WTC11 (cell line): ENCODE results near the gene HOXA9. TPM values are rescaled to one million over a fixed set of nuclear protein-coding genes. Genes with fewer than 3 reads are reported as not detected.
A peak's percentile ranks its signal among the peaks of the same experiment; 100 is the strongest.

Experiments used
- ATF1 ChIP-seq: sonication (generic); formaldehyde crosslinking; IDR thresholded peaks from 2 replicates; pipeline ENCODE4 v1.8.1; 2023; ENCODE audit warnings: mild to moderate bottlenecking, moderate library complexity, missing genetic modification reagents
- CBFB ChIP-seq: sonication (generic); formaldehyde crosslinking; IDR thresholded peaks from 2 replicates; pipeline ENCODE4 v1.8.1; 2022; ENCODE audit warnings: mild to moderate bottlenecking, low read depth, missing genetic modification reagents
- FOXK1 ChIP-seq: sonication (generic); formaldehyde crosslinking; IDR thresholded peaks from 2 replicates; pipeline ENCODE4 v1.8.0; 2022; ENCODE audit warnings: mild to moderate bottlenecking, moderate library complexity, missing genetic modification reagents
- IRF2 ChIP-seq: sonication (generic); formaldehyde crosslinking; IDR thresholded peaks from 2 replicates; pipeline ENCODE4 v1.8.0; 2022; ENCODE audit warnings: low read depth, missing genetic modification reagents, borderline replicate concordance
- MXD4 ChIP-seq: fragments of 250-450 bp; sonication (Bioruptor Pico); IDR thresholded peaks from 2 replicates; pipeline ENCODE4 v1.8.0; 2021; ENCODE audit warnings: mild to moderate bottlenecking, moderate library complexity, borderline replicate concordance
- MYBL2 ChIP-seq: sonication (generic); formaldehyde crosslinking; IDR thresholded peaks from 2 replicates; pipeline ENCODE4 v1.8.1; 2023; ENCODE audit warnings: mild to moderate bottlenecking, moderate library complexity, missing genetic modification reagents
- NFATC4 ChIP-seq: fragments of 250-450 bp; sonication (Bioruptor Pico); IDR thresholded peaks from 2 replicates; pipeline ENCODE4 v1.9.0; 2021; ENCODE audit warnings: mild to moderate bottlenecking
- NFE2L1 ChIP-seq: sonication (generic); formaldehyde crosslinking; IDR thresholded peaks from 2 replicates; pipeline ENCODE4 v1.8.1; 2023; ENCODE audit warnings: missing genetic modification reagents
- NR2C2 ChIP-seq: sonication (generic); formaldehyde crosslinking; IDR thresholded peaks from 2 replicates; pipeline ENCODE4 v1.8.0; 2022; ENCODE audit warnings: mild to moderate bottlenecking, missing genetic modification reagents
- PRRX2 ChIP-seq: fragments of 250-450 bp; sonication (Bioruptor Pico); IDR thresholded peaks from 2 replicates; pipeline ENCODE4 v1.8.0; 2021; ENCODE audit warnings: mild to moderate bottlenecking
- SMAD3 ChIP-seq: sonication (generic); formaldehyde crosslinking; IDR thresholded peaks from 2 replicates; pipeline ENCODE4 v1.8.0; 2022; ENCODE audit warnings: missing genetic modification reagents, mild to moderate bottlenecking, borderline replicate concordance
- SMAD4 ChIP-seq: sonication (generic); formaldehyde crosslinking; IDR thresholded peaks from 2 replicates; pipeline ENCODE4 v1.8.0; 2022; ENCODE audit warnings: mild to moderate bottlenecking, missing genetic modification reagents
- TCF7 ChIP-seq: sonication (generic); formaldehyde crosslinking; IDR thresholded peaks from 2 replicates; pipeline ENCODE4 v1.8.0; 2022; ENCODE audit warnings: mild to moderate bottlenecking, low read depth, missing genetic modification reagents, moderate library complexity
- ZNF138 ChIP-seq: sonication (generic); formaldehyde crosslinking; conservative IDR thresholded peaks from 2 replicates; pipeline ENCODE4 v1.8.1; 2022; ENCODE audit warnings: mild to moderate bottlenecking, moderate library complexity, missing genetic modification reagents
- ZNF219 ChIP-seq: sonication (generic); formaldehyde crosslinking; IDR thresholded peaks from 2 replicates; pipeline ENCODE4 v1.8.0; 2023; ENCODE audit warnings: missing genetic modification reagents, mild to moderate bottlenecking, borderline replicate concordance
- ZNF317 ChIP-seq: sonication (generic); formaldehyde crosslinking; IDR thresholded peaks from 2 replicates; pipeline ENCODE4 v1.8.1; 2023; ENCODE audit warnings: low read depth, mild to moderate bottlenecking, moderate library complexity, missing genetic modification reagents, borderline replicate concordance
- total RNA-seq: library from RNA; stranded (reverse); gene quantifications from 3 replicates; pipeline ENCODE4 v1.2.3, GENCODE V29; 2021
- TF ChIP-seq, protein P1 (sequence below): sonication (generic); formaldehyde crosslinking; conservative IDR thresholded peaks from 2 replicates; pipeline ENCODE4 v1.8.1; 2023; ENCODE audit warnings: mild to moderate bottlenecking, low read depth, missing genetic modification reagents, moderate library complexity
- TF ChIP-seq, protein P2 (sequence below): sonication (generic); formaldehyde crosslinking; IDR thresholded peaks from 2 replicates; pipeline ENCODE4 v1.8.1; 2023; ENCODE audit warnings: mild to moderate bottlenecking, moderate library complexity, missing genetic modification reagents
- TF ChIP-seq, protein P3 (sequence below): fragments of 250-450 bp; sonication (Bioruptor Pico); conservative IDR thresholded peaks from 2 replicates; pipeline ENCODE4 v1.9.0; 2021; ENCODE audit warnings: mild to moderate bottlenecking
- TF ChIP-seq, protein P4 (sequence below): sonication (generic); formaldehyde crosslinking; IDR thresholded peaks from 2 replicates; pipeline ENCODE4 v1.8.1; 2023; ENCODE audit warnings: mild to moderate bottlenecking, missing genetic modification reagents, moderate library complexity
- TF ChIP-seq, protein P5 (sequence below): sonication (generic); formaldehyde crosslinking; IDR thresholded peaks from 2 replicates; pipeline ENCODE4 v1.8.0; 2022; ENCODE audit warnings: mild to moderate bottlenecking, missing genetic modification reagents
- TF ChIP-seq, protein P6 (sequence below): sonication (generic); formaldehyde crosslinking; IDR thresholded peaks from 2 replicates; pipeline ENCODE4 v1.8.1; 2023; ENCODE audit warnings: mild to moderate bottlenecking, missing genetic modification reagents, borderline replicate concordance
- TF ChIP-seq, protein P7 (sequence below): fragments of 200-600 bp; IDR thresholded peaks from 2 replicates; pipeline ENCODE4 v1.8.0; 2022; ENCODE audit warnings: antibody characterized with exemption

Gene HOXA9
- total RNA-seq, 1 experiment from 2014 or later = not detected

DNA sequence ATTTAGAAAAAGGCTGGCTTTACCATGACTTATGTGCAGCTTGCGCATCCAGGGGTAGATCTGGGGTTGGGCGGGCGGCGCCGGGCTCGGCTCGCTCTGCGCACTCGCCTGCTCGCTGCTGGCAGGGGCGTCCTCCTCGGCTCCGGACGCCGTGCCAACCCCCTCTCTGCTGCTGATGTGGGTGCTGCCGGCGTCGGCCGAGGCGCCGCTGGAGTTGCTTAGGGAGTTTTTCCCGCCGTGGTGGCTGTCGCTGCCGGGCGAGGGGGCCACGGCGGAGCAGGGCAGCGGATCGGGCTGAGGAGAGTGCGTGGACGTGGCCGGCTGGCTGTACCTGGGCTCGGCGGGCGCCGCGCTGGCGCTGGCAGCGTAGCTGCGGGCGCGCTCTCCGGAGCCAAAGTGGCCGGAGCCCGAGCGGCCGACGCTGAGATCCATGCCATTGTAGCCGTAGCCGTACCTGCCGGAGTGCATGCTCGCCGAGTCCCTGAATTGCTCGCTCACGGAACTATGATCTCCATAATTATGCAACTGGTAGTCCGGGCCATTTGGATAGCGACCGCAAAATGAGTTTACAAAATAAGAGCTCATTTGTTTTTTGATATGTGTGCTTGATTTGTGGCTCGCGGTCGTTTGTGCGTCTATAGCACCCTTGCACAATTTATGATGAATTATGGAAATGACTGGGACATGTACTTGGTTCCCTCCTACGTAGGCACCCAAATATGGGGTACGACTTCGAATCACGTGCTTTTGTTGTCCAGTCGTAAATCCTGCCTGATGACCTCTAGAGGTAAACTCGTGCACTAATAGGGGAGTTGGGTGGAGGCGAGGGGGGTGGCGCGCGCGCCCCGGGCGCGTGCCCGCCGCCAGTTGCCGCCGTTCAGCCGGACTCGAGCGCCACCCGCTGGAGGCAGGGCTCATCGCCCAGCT, 22.1 kb downstream of the HOXA9 start, which contains the start of gene HOXA5 (continued):
- TF ChIP-seq, protein P1, sequence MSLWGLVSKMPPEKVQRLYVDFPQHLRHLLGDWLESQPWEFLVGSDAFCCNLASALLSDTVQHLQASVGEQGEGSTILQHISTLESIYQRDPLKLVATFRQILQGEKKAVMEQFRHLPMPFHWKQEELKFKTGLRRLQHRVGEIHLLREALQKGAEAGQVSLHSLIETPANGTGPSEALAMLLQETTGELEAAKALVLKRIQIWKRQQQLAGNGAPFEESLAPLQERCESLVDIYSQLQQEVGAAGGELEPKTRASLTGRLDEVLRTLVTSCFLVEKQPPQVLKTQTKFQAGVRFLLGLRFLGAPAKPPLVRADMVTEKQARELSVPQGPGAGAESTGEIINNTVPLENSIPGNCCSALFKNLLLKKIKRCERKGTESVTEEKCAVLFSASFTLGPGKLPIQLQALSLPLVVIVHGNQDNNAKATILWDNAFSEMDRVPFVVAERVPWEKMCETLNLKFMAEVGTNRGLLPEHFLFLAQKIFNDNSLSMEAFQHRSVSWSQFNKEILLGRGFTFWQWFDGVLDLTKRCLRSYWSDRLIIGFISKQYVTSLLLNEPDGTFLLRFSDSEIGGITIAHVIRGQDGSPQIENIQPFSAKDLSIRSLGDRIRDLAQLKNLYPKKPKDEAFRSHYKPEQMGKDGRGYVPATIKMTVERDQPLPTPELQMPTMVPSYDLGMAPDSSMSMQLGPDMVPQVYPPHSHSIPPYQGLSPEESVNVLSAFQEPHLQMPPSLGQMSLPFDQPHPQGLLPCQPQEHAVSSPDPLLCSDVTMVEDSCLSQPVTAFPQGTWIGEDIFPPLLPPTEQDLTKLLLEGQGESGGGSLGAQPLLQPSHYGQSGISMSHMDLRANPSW = no peak
- no peak for TF ChIP-seq ZNF219 (CRISPR knock-in tag)
- no peak for TF ChIP-seq MXD4
- no peak for TF ChIP-seq MYBL2 (CRISPR knock-in tag)
- TF ChIP-seq, protein P2, sequence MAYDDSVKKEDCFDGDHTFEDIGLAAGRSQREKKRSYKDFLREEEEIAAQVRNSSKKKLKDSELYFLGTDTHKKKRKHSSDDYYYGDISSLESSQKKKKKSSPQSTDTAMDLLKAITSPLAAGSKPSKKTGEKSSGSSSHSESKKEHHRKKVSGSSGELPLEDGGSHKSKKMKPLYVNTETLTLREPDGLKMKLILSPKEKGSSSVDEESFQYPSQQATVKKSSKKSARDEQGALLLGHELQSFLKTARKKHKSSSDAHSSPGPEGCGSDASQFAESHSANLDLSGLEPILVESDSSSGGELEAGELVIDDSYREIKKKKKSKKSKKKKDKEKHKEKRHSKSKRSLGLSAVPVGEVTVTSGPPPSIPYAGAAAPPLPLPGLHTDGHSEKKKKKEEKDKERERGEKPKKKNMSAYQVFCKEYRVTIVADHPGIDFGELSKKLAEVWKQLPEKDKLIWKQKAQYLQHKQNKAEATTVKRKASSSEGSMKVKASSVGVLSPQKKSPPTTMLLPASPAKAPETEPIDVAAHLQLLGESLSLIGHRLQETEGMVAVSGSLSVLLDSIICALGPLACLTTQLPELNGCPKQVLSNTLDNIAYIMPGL (CRISPR knock-in tag) = peak; percentile 12; the same call in 1 of the 2 replicates
- TF ChIP-seq TCF7 = no peak
- no peak for TF ChIP-seq ZNF138 (CRISPR knock-in tag)
- no peak for TF ChIP-seq IRF2 (CRISPR knock-in tag)
- no peak for TF ChIP-seq CBFB (CRISPR knock-in tag)
- TF ChIP-seq ZNF317 = no peak
- no peak for TF ChIP-seq NFATC4 (CRISPR knock-in tag)
- TF ChIP-seq, protein P3, sequence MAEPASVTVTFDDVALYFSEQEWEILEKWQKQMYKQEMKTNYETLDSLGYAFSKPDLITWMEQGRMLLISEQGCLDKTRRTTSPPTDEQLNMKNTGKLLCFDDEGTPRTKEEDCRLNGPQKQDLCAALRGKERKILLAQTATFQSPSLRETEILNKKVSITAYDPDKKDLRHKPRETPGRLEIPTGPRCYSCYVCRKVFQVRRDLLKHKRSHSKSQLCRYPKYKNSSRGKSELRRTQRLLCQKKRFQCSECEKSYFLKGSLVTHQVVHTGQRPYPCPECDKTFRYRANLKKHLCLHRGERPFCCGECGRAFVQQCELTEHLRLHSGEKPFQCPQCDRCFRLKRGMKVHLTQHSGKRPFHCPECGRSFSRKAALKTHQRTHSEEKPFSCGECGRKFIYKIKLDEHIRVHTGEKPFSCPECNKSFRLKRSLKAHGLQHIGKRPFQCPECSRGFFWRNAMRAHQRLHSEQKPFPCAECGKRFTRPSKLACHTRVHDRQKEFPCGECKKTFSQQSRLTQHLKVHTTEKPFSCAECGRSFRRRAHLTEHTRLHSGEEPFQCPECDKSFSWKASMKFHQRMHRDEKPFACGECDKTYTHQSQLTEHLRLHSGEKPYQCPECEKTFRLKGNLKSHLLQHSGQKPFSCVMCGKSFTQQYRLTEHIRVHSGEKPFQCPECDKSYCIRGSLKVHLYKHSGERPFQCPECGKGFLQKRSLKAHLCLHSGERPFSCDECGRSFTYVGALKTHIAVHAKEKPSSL (CRISPR knock-in tag) = no peak
- TF ChIP-seq, protein P4, sequence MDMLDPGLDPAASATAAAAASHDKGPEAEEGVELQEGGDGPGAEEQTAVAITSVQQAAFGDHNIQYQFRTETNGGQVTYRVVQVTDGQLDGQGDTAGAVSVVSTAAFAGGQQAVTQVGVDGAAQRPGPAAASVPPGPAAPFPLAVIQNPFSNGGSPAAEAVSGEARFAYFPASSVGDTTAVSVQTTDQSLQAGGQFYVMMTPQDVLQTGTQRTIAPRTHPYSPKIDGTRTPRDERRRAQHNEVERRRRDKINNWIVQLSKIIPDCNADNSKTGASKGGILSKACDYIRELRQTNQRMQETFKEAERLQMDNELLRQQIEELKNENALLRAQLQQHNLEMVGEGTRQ (CRISPR knock-in tag) = peak; percentile 85
- TF ChIP-seq SMAD4 (CRISPR knock-in tag) = no peak
- TF ChIP-seq, protein P5, sequence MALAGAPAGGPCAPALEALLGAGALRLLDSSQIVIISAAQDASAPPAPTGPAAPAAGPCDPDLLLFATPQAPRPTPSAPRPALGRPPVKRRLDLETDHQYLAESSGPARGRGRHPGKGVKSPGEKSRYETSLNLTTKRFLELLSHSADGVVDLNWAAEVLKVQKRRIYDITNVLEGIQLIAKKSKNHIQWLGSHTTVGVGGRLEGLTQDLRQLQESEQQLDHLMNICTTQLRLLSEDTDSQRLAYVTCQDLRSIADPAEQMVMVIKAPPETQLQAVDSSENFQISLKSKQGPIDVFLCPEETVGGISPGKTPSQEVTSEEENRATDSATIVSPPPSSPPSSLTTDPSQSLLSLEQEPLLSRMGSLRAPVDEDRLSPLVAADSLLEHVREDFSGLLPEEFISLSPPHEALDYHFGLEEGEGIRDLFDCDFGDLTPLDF (CRISPR knock-in tag) = no peak
- TF ChIP-seq PRRX2 (CRISPR knock-in tag) = 0 out of 2 replicates have a peak, but pooled peaks have one; percentile 32
- TF ChIP-seq, protein P6, sequence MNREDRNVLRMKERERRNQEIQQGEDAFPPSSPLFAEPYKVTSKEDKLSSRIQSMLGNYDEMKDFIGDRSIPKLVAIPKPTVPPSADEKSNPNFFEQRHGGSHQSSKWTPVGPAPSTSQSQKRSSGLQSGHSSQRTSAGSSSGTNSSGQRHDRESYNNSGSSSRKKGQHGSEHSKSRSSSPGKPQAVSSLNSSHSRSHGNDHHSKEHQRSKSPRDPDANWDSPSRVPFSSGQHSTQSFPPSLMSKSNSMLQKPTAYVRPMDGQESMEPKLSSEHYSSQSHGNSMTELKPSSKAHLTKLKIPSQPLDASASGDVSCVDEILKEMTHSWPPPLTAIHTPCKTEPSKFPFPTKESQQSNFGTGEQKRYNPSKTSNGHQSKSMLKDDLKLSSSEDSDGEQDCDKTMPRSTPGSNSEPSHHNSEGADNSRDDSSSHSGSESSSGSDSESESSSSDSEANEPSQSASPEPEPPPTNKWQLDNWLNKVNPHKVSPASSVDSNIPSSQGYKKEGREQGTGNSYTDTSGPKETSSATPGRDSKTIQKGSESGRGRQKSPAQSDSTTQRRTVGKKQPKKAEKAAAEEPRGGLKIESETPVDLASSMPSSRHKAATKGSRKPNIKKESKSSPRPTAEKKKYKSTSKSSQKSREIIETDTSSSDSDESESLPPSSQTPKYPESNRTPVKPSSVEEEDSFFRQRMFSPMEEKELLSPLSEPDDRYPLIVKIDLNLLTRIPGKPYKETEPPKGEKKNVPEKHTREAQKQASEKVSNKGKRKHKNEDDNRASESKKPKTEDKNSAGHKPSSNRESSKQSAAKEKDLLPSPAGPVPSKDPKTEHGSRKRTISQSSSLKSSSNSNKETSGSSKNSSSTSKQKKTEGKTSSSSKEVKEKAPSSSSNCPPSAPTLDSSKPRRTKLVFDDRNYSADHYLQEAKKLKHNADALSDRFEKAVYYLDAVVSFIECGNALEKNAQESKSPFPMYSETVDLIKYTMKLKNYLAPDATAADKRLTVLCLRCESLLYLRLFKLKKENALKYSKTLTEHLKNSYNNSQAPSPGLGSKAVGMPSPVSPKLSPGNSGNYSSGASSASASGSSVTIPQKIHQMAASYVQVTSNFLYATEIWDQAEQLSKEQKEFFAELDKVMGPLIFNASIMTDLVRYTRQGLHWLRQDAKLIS (CRISPR knock-in tag) = no peak
- no peak for TF ChIP-seq NR2C2 (CRISPR knock-in tag)
- TF ChIP-seq SMAD3 (CRISPR knock-in tag) = no peak
- TF ChIP-seq, protein P7, sequence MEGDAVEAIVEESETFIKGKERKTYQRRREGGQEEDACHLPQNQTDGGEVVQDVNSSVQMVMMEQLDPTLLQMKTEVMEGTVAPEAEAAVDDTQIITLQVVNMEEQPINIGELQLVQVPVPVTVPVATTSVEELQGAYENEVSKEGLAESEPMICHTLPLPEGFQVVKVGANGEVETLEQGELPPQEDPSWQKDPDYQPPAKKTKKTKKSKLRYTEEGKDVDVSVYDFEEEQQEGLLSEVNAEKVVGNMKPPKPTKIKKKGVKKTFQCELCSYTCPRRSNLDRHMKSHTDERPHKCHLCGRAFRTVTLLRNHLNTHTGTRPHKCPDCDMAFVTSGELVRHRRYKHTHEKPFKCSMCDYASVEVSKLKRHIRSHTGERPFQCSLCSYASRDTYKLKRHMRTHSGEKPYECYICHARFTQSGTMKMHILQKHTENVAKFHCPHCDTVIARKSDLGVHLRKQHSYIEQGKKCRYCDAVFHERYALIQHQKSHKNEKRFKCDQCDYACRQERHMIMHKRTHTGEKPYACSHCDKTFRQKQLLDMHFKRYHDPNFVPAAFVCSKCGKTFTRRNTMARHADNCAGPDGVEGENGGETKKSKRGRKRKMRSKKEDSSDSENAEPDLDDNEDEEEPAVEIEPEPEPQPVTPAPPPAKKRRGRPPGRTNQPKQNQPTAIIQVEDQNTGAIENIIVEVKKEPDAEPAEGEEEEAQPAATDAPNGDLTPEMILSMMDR = peak; percentile 88
- TF ChIP-seq NFE2L1 (CRISPR knock-in tag) = no peak
- no peak for TF ChIP-seq ATF1 (CRISPR knock-in tag)
- peak; percentile 84 for TF ChIP-seq FOXK1
